Prostate gland (tissue), 2 donors: ENCODE data around the gene KRT35. TPM values are rescaled to one million over a fixed set of nuclear protein-coding genes. Genes with fewer than 3 reads are reported as not detected.

Source experiments
- DNase-seq: peaks from one replicate; pipeline ENCODE4 v3.0.0-alpha.2; 2019; ENCODE audit warnings: low spot score
- H3K27ac ChIP-seq, 2 donors: fragments of 200-600 bp; sonication (generic); 2 replicates each; pipeline ENCODE4 v1.5.1; 2017 to 2019
- H3K27me3 ChIP-seq: fragments of 200-600 bp; sonication (generic); replicated peaks from 2 replicates; pipeline ENCODE4 v1.5.1; 2019; ENCODE audit not compliant: insufficient read depth
- H3K36me3 ChIP-seq, 2 donors: fragments of 200-600 bp; sonication (generic); 1 replicate in 1 of 2; 2 replicates in 1 of 2; pipeline versions ENCODE4 v1.5.1 to v1.8.1; 2017 to 2019
- H3K4me1 ChIP-seq: fragments of 200-600 bp; sonication (generic); replicated peaks from 2 replicates; pipeline ENCODE4 v1.5.1; 2019
- H3K4me3 ChIP-seq, 2 donors: fragments of 200-600 bp; sonication (generic); 2 replicates each; pipeline ENCODE4 v1.5.1; 2017 to 2019
- H3K9me3 ChIP-seq: fragments of 200-600 bp; sonication (generic); 2 replicates; pipeline ENCODE4 v1.5.1; 2017
- POLR2A ChIP-seq: fragments of 450-650 bp; IDR thresholded peaks from one replicate; pipeline ENCODE4 v1.6.1; 2016; ENCODE audit warnings: antibody characterized with exemption, mild to moderate bottlenecking
- POLR2AphosphoS5 ChIP-seq: sonication (generic); formaldehyde crosslinking; IDR thresholded peaks from one replicate; pipeline ENCODE4 v1.6.1; 2017; ENCODE audit warnings: antibody characterized with exemption
- WGBS: methylation state at CpG from one replicate; pipeline ENCODE4 v1.1.5; 2018; 5-methylcytosine and 5-hydroxymethylcytosine counted together
- intact Hi-C: fragments of 100-400 bp; cut with DNase I; formaldehyde crosslinking; loops from one replicate; pipeline ENCODE4 v1.14.2; 2022
- total RNA-seq, 2 donors: library from RNA; depleted of rRNA; stranded (reverse); fragments of >200 nt; gene quantifications; one replicate each; pipeline ENCODE4 v1.1.0, GENCODE V29; 2016
- TF ChIP-seq, protein P1 (sequence below), 4 experiments: fragments of 200-600 bp in 2 of 4; fragments of 450-650 bp in 2 of 4; sonication (generic) in 2 of 4; IDR thresholded peaks; 1 replicate in 3 of 4; 2 replicates in 1 of 4; pipeline ENCODE4 v1.5.1; 2016 to 2019; ENCODE audit warnings: antibody characterized with exemption in 4 of 4, mild to moderate bottlenecking in 2 of 4, moderate library complexity in 2 of 4

Gene KRT35
- total RNA-seq, 2 donors from 2014 or later: not detected

DNA sequence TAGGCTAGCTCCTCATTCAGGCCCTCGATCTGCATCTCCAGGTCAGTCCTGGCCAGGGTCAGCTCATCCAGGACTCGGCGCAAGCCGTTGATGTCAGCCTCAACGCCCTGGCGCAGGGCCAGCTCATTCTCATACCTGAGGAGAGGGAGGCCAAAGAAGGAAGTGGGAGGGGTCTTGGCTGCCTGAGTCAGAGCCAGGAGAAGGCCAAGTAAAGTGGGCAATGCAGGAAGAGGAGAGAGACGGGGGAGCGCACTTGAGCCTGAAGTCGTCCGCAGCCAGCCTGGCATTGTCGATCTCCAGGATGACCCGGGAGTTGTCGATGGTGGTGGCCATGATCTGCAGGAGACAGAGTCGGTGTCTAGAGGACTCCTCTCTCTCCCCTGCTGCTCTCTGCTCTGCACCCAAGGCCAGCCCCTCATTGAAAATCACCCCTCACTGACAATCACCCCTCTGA lies 35.9 kb upstream of the KRT35 start:
- no peak for DNase-seq
- intact Hi-C loops: no loop called here
- no peaks in the 10 kb centered on the region for H3K9me3 ChIP-seq
- no peaks in the 10 kb centered on the region for H3K4me1 ChIP-seq
- H3K27ac ChIP-seq: peak overlapping the region; percentile 21 to 40
- no peak for TF ChIP-seq POLR2AphosphoS5
- TF ChIP-seq, protein P1, sequence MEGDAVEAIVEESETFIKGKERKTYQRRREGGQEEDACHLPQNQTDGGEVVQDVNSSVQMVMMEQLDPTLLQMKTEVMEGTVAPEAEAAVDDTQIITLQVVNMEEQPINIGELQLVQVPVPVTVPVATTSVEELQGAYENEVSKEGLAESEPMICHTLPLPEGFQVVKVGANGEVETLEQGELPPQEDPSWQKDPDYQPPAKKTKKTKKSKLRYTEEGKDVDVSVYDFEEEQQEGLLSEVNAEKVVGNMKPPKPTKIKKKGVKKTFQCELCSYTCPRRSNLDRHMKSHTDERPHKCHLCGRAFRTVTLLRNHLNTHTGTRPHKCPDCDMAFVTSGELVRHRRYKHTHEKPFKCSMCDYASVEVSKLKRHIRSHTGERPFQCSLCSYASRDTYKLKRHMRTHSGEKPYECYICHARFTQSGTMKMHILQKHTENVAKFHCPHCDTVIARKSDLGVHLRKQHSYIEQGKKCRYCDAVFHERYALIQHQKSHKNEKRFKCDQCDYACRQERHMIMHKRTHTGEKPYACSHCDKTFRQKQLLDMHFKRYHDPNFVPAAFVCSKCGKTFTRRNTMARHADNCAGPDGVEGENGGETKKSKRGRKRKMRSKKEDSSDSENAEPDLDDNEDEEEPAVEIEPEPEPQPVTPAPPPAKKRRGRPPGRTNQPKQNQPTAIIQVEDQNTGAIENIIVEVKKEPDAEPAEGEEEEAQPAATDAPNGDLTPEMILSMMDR (IDR thresholded peaks at IDR 0.05): no peak
- TF ChIP-seq POLR2A: peak; percentile 34
- no peaks in the 10 kb centered on the region for H3K27me3 ChIP-seq
- no peaks in the 10 kb centered on the region for H3K36me3 ChIP-seq
- WGBS: 52% methylated on average over 14 of the region's 14 CpGs
- peak overlapping the region; percentile 26 to 27 for H3K4me3 ChIP-seq

DNA sequence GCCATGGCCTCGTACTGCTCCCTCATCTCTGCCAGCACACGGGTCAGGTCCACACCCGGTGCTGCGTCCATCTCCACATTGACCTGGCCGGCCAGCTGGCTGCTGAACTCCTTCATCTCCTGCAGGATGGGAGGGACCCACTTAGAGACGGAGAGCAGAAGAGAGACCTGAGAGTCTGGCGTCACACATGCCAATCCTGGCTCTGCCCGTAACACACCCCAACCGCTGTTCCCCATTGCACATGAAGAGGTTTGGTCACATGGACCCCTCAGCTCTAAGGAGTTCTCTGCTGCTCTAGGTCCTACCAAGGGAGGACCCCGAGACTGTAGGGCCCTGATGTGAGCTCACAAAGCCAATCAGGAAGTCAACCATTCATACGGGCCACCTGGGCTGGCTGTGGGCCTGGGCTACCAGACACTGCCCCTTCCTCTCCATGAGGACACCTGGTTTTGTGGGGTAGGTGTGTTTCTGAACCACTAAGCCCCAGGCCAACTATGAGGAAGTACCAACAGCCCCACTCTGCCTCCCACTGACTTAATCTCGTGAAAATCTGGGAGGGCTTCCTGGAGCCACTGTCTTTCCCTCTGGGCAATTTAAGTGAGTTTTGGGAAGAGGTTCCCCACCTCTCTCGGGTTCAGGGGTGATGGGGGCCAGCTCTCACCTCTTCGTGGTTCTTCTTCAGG lies 35.3 kb upstream of the KRT35 start:
- Histone ChIP-seq H3K9me3 (no peaks in the 10 kb centered on the region), H3K27ac (peak overlapping the region; percentile 21 to 40), H3K27me3 (no peaks in the 10 kb centered on the region), H3K4me1 (no peaks in the 10 kb centered on the region), H3K4me3 (peak overlapping the region; percentile 26 to 27), H3K36me3 (no peaks in the 10 kb centered on the region)
- TF ChIP-seq POLR2A (no peak), POLR2AphosphoS5 (no peak)
- TF ChIP-seq, protein P1 (IDR thresholded peaks at IDR 0.05): no peak
- 49% methylated on average over 14 of the region's 14 CpGs for WGBS
- no peak for DNase-seq
- intact Hi-C loops: no loop called here

DNA sequence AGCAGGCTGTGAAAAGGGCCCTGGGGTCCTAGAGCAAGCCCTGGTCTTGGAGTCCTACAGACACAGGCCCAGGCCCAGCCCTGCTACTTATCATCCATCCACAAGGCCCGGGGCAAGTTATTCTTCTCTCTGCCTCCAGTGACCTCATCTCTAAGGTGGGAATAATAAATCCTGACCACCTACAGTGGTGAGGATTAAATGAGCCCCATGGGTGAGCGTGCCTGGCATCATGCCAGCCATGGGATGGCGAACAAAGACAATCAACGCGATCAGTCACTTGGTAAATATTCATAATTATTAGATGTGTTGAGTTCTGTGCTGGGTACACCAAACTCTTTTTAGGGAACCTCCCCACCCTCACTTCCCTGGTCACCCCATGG lies 32.2 kb upstream of the KRT35 start:
- no peak overlapping the region for H3K27ac ChIP-seq
- no peak for DNase-seq
- H3K27me3 ChIP-seq: no peaks in the 10 kb centered on the region
- intact Hi-C loops: no loop called here
- H3K4me1 ChIP-seq: peaks cover 2% of the 10 kb centered on the region
- no peak overlapping the region for H3K4me3 ChIP-seq
- 29% methylated on average over 5 of the region's 5 CpGs for WGBS
- TF ChIP-seq POLR2A (no peak), POLR2AphosphoS5 (no peak)
- TF ChIP-seq, protein P1 (IDR thresholded peaks at IDR 0.05): no peak
- no peaks in the 10 kb centered on the region for H3K9me3 ChIP-seq
- H3K36me3 ChIP-seq: no peaks in the 10 kb centered on the region

DNA sequence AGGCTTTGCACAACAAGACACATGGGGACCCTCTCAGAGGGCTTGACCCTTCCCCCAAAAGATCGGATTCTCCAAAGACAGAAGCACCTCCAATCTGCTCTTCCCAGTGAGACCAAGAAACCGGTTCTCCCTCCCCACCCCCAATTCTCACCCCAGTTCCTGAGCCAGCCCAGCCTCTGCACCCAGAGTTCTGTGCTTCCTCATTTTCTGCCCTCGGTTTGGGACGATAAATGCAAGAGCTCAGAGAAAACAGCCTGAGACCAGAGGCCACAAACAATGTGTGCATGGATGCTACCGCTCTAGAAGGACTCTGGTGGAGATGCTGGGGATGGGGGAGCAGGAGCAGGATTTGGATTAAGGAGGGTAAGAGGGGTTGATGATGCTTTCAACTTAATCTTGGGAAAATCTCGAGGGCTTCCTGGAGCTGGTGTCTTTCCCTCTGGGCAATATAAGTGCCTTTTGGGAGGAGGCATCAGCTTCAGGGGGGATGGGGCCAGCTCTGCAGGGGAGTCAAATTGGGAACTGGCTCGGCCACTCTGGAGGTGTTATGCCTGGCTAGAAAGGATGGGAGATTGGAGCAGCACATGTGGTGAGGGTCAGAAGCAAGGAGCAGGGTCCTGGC lies 31.7 kb upstream of the KRT35 start:
- Histone ChIP-seq H3K27me3 (no peaks in the 10 kb centered on the region), H3K9me3 (no peaks in the 10 kb centered on the region), H3K27ac (no peak overlapping the region), H3K4me3 (no peak overlapping the region), H3K4me1 (peaks cover 2% of the 10 kb centered on the region), H3K36me3 (no peaks in the 10 kb centered on the region)
- intact Hi-C loops: no loop called here
- no peak for DNase-seq
- 43% methylated on average over 7 of the region's 7 CpGs for WGBS
- TF ChIP-seq, protein P1 (IDR thresholded peaks at IDR 0.05): no peak
- TF ChIP-seq POLR2AphosphoS5: no peak
- TF ChIP-seq POLR2A: no peak

DNA sequence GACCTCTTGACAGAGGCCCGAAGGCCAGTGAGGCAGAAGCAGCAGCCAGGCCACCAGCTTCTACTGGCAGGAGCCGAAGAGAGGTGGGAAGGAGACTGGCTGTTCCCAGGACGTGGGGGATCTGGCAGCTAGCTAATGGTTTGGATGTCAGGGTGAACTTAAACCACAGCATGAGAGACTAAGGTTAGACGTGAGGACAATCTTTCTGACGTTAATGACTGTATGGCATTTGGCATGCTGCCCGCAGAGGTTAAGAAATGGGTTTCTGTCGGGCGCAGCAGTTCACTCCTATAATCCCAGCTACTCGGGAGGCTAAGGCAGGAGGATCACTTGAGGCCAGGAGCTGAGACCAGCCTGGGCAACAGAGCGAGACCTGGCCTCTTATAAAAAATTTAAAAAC lies 30.8 kb upstream of the KRT35 start:
- DNase-seq: no peak
- Histone ChIP-seq H3K27ac (no peak overlapping the region), H3K27me3 (no peaks in the 10 kb centered on the region), H3K4me3 (no peak overlapping the region), H3K9me3 (no peaks in the 10 kb centered on the region), H3K36me3 (no peaks in the 10 kb centered on the region), H3K4me1 (peaks cover 2% of the 10 kb centered on the region)
- no peak for TF ChIP-seq POLR2A
- TF ChIP-seq, protein P1 (IDR thresholded peaks at IDR 0.05): no peak
- TF ChIP-seq POLR2AphosphoS5: no peak
- WGBS: 60% methylated on average over 10 of the region's 10 CpGs
- intact Hi-C loops: no loop called here
